ENCODE data around the gene ATPAF1. TPM values are rescaled to one million over a fixed set of nuclear protein-coding genes. Genes with fewer than 3 reads are reported as not detected.
"Not testable (repeated sequence)": the region's sequence is repeated elsewhere in the genome, so short reads cannot be mapped to it uniquely, and the experiment has no call there.

ATPAF1 gene
- total RNA-seq, 4 donors from 2014 or later = 20.6 to 91.5 (median 71.4) TPM

GRCh38 chr1:46697053-46697452 is 28.9 kb upstream of the ATPAF1 start:
- TF ChIP-seq EP300 (IDR thresholded peaks at IDR 0.05; ENCODE audit: low read depth) (no peak), POLR2AphosphoS5 (IDR thresholded peaks at IDR 0.05) (no peak), CTCF (IDR thresholded peaks at IDR 0.05) (no peak), POLR2A (IDR thresholded peaks at IDR 0.05) (no peak)
- Histone ChIP-seq H3K9me3 (no peaks in the 10 kb centered on the region), H3K4me3 (no peak overlapping the region), H3K27me3 (no peaks in the 10 kb centered on the region), H3K27ac (no peak overlapping the region), H3K4me1 (peaks cover 2 to 17% (median 9%) of the 10 kb centered on the region in 4 donors), H3K36me3 (peaks cover 0 to 25% (median 9%) of the 10 kb centered on the region in 4 donors)
- in situ Hi-C loops (cut with MboI; ENCODE audit: low pct_ligation_motif_present in 1 of 4, low pct_unique_long_range_greater_than_20kb in 1 of 4, low sequenced_read_pairs in 3 of 4) (no loop called here), intact Hi-C loops (cut with DNase I; ENCODE audit: low total_unique reads) (no loop called here)
- WGBS, 2 donors (ENCODE audit: low coverage in 1 of 2) = 92 to 100% methylated on average over 1 to 2 of the region's 2 CpGs
- no peak for DNase-seq

- H3K9me3 ChIP-seq; H3K4me3 ChIP-seq; in situ Hi-C loops (cut with MboI; ENCODE audit: low pct_ligation_motif_present in 1 of 4, low pct_unique_long_range_greater_than_20kb in 1 of 4, low sequenced_read_pairs in 3 of 4); DNase-seq; H3K27me3 ChIP-seq; intact Hi-C loops (cut with DNase I; ENCODE audit: low total_unique reads); H3K27ac ChIP-seq: not testable (repeated sequence)
- WGBS, 2 donors (ENCODE audit: low coverage in 1 of 2) = 84% methylated on average over 4 of the region's 4 CpGs; no CpG with 5 or more reads in 1 of the 2 donors
- Histone ChIP-seq H3K36me3 (peaks cover 0 to 25% (median 11%) of the 10 kb centered on the region in 4 donors), H3K4me1 (peaks cover 8 to 29% (median 10%) of the 10 kb centered on the region in 4 donors)
Measured at GRCh38 chr1:46694676-46695075, 26.5 kb upstream of the ATPAF1 start.

GRCh38 chr1:46692811-46693770 is 24.9 kb upstream of the ATPAF1 start:
- no peaks in the 10 kb centered on the region for H3K27me3 ChIP-seq
- TF ChIP-seq CTCF (IDR thresholded peaks at IDR 0.05) = no peak
- peaks cover 8 to 45% (median 11%) of the 10 kb centered on the region in 4 donors for H3K4me1 ChIP-seq
- H3K9me3 ChIP-seq = no peaks in the 10 kb centered on the region
- H3K36me3 ChIP-seq = peaks cover 0 to 33% (median 14%) of the 10 kb centered on the region in 4 donors
- no peak overlapping the region for H3K4me3 ChIP-seq
- in situ Hi-C loops (cut with MboI; ENCODE audit: low pct_ligation_motif_present in 1 of 4, low pct_unique_long_range_greater_than_20kb in 1 of 4, low sequenced_read_pairs in 3 of 4) (no loop called here), intact Hi-C loops (cut with DNase I; ENCODE audit: low total_unique reads) (no loop called here)
- no peak for DNase-seq
- WGBS, 2 donors (ENCODE audit: low coverage in 1 of 2) = 37 to 52% methylated on average over 2 to 3 of the region's 3 CpGs
- peak overlapping the region in 3 of 4 donors; percentile 13 to 49 (median 40) for H3K27ac ChIP-seq

GRCh38 chr1:46691997-46692790 is 24.0 kb upstream of the ATPAF1 start:
- peaks cover 11 to 54% (median 20%) of the 10 kb centered on the region in 4 donors for H3K4me1 ChIP-seq
- peaks cover 0 to 28% (median 13%) of the 10 kb centered on the region in 4 donors for H3K36me3 ChIP-seq
- intact Hi-C loops (cut with DNase I; ENCODE audit: low total_unique reads) = no loop called here
- TF ChIP-seq EP300 (IDR thresholded peaks at IDR 0.05; ENCODE audit: low read depth) = no peak
- TF ChIP-seq POLR2AphosphoS5 (IDR thresholded peaks at IDR 0.05) = no peak
- no peak for TF ChIP-seq POLR2A (IDR thresholded peaks at IDR 0.05)
- peak in 1 of 5 experiments; percentile 20 for TF ChIP-seq CTCF (IDR thresholded peaks at IDR 0.05)
- no peaks in the 10 kb centered on the region for H3K27me3 ChIP-seq
- no peaks in the 10 kb centered on the region for H3K9me3 ChIP-seq
- DNase-seq = no peak
- no peak overlapping the region for H3K4me3 ChIP-seq
- 55 to 62% methylated on average over 5 to 6 of the region's 6 CpGs for WGBS, 2 donors (ENCODE audit: low coverage in 1 of 2)
- in situ Hi-C loops (cut with MboI; ENCODE audit: low pct_ligation_motif_present in 1 of 4, low pct_unique_long_range_greater_than_20kb in 1 of 4, low sequenced_read_pairs in 3 of 4) = no loop called here
- H3K27ac ChIP-seq = no peak overlapping the region

Measured in transverse colon (tissue), 4 donors.